Measurements from ENCODE around the gene LRRTM2.
"Not testable (repeated sequence)": the region's sequence is repeated elsewhere in the genome, so short reads cannot be mapped to it uniquely, and the experiment has no call there.

Gene LRRTM2, protein sequence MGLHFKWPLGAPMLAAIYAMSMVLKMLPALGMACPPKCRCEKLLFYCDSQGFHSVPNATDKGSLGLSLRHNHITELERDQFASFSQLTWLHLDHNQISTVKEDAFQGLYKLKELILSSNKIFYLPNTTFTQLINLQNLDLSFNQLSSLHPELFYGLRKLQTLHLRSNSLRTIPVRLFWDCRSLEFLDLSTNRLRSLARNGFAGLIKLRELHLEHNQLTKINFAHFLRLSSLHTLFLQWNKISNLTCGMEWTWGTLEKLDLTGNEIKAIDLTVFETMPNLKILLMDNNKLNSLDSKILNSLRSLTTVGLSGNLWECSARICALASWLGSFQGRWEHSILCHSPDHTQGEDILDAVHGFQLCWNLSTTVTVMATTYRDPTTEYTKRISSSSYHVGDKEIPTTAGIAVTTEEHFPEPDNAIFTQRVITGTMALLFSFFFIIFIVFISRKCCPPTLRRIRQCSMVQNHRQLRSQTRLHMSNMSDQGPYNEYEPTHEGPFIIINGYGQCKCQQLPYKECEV

DNA sequence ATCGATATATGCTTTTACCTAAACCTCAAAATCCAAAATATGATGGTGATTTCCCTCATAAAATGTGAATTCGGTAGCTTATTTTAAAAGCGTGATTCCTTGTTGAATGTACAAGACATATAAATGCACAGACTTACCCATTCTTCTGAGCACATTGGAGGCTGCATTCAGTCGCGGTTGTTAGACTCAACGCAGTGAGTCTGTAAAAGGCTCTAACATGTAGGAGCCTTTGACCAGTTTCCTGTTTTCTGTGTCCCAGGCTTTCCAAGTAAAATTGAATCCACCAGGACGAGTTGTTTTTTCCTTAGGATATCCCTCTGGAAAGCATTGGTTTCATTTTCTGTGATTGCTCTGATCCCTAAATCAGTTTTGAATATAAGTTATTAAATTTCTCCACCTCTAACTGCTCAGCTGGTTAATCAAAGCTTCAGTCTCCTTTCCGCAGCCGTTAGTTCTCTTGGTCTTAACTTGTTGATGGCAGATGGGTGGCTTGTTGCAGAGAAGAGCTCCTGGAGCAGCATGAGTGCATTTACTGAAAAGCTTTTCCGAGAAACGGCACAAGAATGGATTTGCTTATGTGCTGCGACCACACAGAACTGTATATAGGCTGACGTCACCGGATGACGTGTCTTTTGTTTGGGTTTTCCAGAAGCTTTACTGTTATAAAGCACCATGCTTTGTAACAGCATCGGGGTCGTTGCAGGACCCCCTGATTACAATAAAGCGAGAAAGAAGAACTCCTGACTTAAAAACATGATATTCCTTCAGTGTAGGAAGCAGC, at the start of gene LRRTM2:
TSS of gene LRRTM2 (minus strand) at position 565 of the 781 bp plus-strand sequence. CDS start at position 141, 424 bp downstream.
- no peak for DNase-seq

DNA sequence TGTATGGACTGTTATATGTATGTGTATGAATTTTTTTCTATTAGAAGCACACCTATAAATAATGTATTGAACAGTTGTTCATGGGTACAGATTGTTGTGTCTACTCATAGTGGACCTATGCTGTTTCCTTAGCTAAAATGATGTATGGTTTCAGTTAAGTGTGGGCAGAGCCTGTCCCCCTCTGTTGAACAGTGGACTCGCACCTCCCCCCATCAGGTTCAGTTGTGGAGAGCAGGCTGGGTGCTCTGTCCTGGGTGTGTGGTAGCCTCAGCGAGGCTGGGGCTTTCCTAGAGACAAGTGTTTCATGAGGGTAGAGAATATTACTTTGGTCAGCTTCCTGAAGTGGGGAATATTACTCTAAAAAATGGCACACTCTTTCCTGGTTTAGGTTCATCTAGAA, 47.4 kb upstream of the LRRTM2 start:
- DNase-seq = no peak

DNA sequence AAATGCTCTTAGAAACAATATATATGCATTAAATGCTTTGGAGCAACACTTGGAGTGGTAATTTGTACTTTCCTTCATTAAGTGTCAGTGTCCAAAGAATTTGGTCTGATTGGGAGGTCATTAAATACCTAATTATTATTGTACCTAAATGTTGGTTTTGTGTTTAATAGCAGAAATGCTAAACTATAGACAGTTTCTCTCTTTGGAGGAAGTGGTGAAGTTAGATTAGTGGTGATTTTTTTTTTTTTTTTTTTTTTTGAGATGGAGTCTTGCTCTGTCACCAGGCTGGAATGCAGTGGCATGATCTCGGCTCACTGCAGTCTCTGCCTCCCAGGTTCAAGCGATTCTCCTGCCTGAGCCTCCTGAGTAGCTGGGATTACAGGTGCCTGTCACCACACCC, 46.2 kb upstream of the LRRTM2 start:
- DNase-seq = not testable (repeated sequence)

DNA sequence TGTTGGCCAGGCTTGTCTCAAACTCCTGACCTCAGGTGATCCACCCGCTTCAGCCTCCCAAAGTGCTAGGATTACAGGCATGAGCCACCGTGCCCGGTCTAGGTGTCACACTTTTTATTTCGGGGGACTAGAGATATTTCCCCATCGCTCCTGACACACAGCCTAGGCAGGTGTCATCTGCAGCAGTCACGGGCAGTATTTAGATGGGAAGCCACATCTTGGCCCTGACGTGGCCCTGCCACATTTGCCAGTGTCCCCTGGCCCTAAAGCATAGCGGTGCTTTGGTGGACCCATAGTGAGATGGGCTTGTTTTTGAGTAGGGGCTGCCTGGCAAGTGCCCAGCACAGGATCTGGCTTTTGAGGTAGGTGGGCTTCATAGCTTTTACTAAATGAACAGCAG, 45.0 kb upstream of the LRRTM2 start:
- no peak for DNase-seq

DNA sequence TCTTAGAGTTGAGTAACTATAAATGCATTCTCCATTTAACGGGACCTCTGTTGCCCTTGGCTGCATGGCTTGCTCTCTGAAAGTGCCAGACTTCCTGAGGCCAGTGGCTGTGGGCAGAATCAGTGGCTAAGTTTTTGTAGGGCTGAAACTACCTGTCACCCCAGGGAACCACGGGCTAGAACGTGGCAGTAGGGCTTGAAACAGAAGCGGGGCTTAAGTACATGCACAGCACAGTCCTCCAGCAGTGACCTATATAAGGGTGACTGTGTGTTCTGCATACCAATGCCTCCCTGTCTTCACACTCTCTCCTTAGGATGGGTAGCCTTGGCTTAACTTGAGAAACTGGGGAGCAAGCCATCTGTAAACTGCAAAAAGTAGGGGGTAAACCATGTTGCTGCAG, 43.6 kb upstream of the LRRTM2 start:
- no peak for DNase-seq

DNA sequence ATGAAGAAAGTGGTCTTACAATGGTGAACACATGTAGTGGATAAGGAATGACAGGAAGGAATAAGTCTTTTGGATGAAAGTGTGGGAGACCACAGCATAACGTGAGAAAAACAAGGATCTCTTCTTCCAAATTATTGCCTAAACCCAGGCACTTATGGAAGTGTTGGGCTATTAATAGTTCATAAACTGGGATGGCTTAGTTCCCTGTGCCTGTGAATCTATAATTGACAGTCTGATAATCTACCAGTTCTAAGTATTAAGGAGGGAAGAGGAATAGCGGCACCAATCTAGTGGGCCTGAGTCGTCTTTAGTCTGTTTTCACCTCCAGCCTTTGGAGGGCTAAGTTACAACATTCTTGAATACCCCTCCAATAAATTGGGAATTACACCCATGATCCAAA, 39.2 kb upstream of the LRRTM2 start:
- DNase-seq = no peak

DNA sequence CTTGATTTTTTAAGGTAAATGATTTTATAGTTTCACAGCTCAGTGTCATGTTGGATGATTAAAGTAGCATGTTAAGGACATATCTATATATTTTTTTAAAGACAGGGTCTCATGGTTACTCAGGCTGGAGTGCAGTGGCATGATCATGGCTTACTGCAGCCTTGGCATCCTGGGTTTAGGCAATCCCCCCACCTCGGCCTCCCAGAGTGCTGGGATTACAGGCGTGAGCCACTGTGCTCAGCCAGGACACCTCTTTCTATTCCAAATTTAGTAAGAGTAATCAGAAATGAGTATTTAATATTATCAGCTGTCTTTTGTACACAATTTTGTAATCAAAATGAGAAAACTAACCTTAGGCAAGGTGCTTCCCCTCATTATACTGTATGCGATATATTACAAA, 38.6 kb upstream of the LRRTM2 start:
- no peak for DNase-seq

DNA sequence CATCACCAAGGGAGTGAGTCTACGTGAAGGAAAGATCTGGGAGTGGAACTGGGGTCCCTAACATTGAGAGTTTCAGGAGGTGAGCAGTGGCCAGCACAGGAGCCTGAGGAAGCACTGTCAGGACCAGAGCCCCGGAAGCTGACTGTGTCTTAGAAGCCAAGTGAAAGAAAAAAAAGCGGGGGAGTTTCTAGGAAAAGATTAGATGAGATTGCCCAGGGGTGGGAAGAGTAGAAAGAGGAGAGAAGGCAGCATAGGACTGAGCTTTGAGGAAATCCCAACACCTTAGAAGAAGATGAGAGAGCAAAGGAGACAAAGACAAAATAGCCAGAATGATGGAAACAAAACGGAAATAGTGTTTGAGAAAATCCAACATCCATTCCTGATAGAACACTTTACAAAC, 37.0 kb upstream of the LRRTM2 start:
- DNase-seq = no peak

DNA sequence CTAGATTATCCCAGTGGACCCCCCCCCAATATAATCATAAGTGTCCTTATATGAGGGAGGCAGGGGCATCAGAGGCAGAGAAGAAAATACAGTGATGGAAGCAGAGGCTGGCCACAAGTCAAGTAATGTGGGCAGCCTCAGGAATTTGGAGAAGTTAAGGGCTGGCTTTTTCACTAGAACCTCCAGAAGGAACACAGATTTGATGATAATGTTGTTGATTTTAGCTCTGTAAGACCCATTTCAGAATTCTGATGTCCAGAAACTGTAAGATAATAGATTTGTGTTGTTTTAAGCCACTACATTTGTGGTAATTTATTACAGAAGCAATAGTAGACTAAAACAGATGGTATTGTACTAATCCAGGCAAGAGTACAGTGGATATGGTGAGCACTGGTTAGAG, 36.3 kb upstream of the LRRTM2 start:
- no peak for DNase-seq

DNA sequence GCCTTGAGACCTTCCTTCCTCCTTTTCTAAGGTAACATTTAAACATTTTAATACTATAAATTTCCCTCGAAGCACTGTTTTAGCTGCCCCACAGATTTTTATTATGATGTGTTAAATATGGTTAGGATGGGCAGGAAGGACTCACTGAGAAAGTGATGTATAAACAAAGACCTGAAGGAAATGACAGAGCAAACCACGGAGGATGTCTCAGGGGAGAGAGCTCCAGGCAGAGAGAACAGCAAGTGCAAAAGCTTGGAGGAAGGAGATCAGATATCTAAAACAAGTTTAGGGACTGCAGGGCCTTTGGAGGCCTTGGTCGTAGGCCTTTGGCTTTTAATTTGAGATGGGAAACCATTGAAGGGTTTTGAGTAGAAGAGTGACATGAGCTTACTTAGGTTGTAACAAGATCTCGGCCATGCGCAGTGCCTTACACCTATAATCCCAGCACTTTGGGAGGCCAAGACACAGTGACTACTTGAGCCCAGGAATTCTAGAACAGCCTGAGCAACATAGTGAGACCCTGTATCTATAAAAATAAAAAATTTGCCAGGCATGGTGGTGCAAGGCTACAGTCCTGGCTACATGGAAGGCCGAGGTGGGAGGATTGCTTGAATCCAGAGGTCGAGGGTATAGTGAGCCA, 35.5 kb upstream of the LRRTM2 start:
- no peak for DNase-seq

DNA sequence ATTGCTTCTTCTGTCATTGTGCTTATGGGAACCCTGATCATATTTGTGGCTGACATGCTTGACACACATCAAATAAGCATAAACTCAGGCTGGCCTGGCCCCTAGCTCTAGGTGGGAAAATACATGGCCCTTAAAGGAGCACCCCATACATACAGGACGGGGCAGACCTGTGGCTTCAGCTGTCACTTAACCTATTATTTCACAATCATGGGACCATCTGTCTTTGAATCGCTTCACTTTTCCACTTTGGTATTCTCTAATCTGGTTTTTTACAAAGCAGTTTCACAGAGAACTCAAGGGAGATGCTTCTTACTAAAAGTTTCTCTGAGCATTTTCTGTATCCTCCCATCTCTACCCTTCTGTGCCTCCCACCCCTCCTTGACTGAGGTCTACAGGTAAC, 34.6 kb upstream of the LRRTM2 start:
- DNase-seq = no peak

DNA sequence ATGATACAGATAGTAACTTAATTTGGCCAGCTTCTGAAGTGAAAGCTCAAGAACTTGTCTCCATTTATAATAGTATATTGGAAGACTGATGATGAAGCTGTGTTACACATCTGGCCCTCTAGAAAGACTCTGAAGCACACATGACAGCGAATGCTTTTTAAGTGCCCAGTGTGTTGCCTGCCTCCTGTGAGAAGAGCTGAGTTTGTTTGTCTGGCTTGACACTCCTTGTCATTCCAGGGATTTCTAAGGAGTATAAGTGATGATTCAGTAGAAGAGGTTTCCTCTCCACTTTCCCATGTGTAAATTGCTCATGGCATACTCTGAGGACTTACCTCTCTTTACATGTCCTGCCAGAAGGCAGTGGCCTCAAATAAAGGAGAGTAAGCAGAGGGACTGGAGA, 30.4 kb upstream of the LRRTM2 start:
- DNase-seq = no peak

DNA sequence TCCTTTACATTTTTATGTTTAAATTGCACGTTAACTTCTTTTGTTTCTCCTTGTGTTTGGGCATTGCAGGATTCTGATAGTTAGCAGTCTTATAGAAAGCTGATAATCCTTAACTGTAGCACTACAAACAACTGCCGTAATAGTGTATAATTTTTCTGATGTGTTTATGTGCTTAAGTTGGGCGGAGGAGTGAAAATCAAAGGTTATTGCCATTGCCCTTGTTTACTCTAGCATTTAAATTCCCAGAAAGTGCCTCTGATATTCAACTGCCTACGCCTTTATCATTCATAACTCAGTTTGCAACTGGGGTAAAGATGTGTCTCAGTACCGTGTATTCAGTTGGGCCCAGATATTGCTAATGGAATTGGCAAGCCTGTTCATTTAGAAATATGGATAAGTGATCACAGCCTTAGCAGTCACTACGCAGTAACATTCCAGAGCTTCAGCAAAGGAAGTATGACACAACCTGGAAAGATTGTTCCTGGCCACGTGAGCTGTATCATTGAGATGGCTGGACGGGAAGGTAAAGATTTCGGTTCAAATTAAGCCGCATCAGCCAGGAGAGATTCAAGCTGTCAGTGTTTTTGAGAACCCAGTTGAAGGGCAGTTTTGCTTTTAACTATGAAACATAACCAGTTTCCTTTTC, 28.1 kb upstream of the LRRTM2 start:
- DNase-seq = no peak

DNA sequence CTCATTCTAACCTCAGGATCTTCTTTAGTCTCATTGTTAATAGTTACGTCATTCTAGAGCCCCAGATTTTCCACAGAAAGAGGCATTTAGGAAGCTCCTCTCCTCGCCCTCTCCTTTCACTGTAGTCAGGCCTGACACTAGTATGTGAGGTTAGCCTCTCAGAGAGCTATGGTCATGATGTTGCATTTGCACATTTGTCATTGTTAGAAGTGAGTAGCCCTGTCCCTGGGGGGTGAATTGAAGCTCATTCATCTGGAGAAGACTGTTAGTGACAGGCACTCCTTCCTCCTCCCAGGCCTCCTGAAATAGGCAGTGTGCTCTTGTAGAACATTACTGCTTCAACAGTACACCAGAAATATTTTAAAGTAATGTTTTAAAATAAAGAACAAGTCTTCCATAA, 26.6 kb upstream of the LRRTM2 start:
- no peak for DNase-seq

DNA sequence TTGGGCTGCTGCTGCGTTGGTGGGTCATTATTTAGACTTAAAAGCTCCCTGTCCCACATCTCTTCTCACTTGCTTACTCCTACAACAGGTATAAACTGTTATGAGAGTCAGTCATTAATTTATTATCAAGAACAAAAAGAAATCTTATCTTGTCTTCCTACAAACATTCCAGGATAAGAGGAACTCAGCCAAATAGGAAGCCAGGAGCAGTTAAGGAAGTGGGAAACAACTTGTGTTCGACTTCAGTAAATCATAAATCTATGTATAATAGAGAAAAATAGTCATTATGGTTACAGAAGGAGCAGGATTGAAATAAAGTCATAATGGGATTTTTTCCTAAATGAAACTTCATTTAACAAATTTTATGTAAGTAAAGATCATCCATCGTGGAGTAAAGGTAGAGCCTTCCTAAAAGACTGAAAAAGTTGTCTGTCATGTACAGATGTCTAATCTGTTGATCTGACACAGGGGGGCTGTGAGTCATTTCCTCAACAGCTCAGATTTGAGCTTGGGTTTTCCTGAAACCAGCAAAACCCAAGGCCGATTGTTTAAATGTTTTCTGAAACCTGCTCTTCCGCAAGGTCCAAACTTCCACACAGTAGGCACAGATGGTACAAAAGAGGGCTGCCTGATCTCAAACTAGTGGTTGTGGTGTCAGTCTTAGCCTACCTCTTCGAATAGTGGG, 25.3 kb upstream of the LRRTM2 start:
- peak; percentile 29 for DNase-seq

DNA sequence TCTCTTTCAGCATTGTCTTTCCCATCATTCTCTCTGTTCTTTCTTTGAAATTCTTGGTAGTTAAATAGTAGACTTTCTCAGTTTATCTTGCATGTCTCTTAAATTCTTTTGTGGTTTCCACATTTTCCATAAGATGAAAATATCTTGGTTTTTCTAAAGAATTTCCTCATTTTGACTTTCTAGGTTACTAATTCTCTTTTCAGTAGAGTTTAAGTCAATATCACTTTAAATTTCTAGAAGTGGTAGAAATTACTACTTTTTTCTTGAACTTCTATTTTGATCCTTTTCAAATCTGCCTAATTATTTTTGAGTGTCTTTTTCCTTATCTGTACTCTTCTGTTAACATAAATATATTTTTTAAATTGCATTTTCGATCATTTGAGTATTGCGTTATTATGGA, 23.6 kb upstream of the LRRTM2 start:
- no peak for DNase-seq

DNA sequence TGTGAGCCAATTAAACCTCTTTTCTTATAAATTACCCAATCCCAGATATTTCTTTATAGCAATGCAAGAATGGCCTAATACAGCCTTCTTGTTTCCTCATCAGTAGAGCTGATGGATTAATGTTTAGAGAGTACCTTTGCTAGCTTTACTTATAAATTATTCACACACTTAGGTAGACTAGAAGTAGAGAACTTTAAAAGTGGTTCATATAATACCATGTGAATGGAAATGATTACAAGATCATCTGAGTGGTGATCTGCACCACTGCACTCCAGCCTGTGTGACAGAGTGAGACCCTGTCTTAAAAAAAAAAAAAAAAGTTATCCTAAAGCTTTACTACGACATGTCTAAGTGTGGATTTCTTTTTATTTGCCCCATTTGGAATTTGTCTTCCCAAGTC, 23.2 kb upstream of the LRRTM2 start:
- no peak for DNase-seq

DNA sequence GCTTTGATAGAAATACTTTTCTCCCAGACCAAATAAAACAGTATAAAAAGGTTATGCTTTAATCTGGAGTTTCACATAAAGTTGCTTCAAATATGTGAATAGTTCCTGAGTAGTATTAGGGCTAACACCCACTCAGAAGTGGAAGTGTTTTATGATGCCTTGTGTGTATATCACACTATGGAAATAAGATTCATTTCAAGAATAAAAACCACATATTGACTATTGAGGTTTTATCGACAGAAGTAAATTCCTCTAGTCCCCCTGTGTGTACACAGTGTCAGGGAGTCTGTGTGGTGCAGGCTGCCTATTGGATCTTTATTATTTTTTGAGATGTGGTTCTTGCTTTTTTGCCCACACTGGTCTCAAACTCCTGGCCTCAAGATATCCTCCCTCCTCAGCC, 20.8 kb upstream of the LRRTM2 start:
- no peak for DNase-seq

DNA sequence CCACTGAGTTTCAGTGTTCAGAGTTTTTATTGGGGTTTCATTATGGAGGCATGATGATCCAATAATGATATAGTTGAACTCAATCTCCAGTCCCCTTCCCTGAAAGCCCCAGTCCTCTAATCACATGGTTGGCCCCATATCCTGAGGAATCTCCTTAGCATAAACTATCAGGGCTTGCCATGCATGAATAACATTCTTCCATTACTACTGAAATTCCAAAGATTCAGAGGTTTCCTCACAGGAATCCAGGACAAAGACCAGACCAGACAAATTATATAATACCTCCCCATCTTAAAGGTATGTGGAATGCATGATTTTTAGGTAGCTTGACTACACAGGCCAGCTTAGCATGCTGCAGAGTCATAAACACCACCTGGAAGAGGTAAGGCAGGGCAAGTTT, 15.5 kb upstream of the LRRTM2 start:
- DNase-seq = no peak

DNA sequence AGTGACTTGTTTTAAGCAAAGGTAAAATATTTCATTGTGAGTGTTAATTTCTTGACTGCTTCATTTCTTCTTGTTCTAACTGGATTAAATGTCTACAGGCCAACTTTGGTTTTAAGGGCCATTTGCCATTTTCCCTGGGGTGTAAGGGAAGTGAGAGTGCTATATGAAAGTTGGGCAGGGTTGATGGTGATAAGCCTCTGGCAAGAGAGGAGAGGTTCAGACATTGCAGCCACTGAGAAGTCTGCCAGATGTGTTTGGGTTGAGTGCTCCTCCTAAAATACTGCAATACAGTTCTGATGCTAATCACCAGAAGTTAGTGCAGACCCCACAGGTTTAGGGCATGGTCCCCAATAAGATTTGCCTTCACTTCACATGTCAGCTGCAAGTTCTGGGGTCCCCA, 14.9 kb upstream of the LRRTM2 start:
- no peak for DNase-seq

DNA sequence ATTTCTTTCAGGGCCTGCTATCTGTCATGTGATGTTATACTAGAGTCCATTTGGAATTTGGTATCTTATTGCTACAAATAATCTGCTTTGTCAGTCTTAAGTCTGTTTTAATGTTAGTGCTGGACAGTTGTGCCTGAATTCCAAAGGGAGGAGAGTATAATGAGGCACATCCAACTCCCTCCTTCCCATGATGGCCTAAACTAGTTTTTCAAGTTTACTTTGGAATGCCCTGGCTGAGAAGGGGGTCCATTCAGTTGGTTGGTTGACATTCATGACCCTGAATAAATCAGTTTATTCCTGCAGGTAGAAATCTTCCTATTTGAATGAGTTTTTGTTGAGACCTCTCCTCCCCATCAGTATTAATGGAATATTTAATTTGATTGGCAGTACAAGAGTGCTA, 9.4 kb upstream of the LRRTM2 start:
- DNase-seq = no peak

DNA sequence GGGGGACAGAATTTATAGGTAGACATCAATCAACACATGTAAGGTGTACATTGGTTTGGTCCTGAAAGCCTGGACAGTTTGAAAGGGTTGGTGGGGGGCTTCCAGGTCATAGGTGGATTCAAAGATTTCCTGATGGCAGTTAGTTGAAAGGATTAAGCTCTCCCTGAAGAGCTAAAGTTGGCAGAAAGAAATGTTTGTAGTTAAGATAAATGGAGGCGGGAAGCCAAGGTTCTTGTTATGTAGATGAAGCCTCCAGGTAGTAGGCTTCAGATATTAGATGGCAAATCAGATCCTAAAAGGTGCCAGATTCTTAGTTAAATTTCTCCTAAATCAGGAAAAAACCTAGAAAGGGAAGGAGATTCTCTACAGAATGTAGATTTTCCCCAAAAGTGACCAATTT, 9.0 kb upstream of the LRRTM2 start:
- no peak for DNase-seq

DNA sequence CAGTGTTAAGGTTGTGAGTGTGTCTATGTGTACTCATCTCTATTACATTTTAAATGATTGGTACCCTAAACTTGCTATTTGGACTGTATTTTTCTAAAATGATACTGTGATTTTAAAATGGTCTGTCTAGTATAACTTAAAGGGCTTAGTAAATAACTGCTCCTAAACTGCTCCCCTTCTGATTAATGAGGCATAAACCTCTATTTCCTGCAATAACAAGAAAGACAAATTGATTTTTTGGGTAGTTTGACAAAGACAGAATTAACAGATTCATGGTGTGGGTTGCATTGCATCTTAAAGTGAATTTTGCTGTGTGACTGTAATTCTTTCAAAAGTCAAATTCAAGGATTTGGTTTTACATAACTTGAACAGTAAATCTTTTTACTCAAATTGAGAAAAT, 8.1 kb upstream of the LRRTM2 start:
- no peak for DNase-seq
